ENCODE measurements around the gene AK5.

The AK5 gene

DNA sequence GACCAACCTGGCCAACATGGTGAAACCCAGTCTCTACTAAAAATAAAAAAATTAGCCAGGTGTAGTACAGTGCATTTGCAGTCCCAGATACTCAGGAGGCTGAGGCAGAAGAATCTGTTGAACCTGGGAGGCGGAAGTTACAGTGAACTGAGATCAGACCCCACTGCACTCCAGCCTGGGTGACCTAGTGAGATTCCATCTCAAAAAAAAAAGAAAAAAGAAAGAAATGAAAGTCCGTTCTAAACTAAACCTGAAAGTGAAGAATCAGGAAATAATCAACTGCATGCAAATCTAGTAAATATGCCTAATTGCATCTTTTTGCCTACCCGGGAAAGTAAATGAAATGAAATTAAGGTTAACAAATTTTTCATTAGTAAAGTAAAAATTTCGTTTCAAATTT is 301.1 kb downstream of the AK5 start:
- no peak overlapping the region for H3K4me3 ChIP-seq (ENCODE audit: low read depth, low read length)

DNA sequence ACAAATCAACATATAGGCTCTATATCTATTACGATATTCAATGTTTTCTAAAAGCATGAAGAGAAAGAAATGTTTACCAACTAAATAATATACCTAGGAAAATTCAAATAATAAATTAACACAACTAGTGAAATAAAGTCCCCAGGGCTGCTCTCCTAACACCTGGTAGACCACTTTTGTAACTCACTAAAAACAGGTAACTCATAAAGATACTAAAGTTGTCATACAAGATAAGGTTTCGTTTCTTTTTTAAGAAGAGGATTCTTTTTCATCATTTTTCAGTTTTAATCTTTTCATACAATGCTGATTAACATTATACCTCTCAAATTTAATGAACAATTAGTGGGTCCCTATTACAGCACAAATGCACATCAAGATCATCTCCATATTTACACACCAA is 301.7 kb downstream of the AK5 start:
- H3K4me3 ChIP-seq (ENCODE audit: low read depth, low read length) = no peak overlapping the region

DNA sequence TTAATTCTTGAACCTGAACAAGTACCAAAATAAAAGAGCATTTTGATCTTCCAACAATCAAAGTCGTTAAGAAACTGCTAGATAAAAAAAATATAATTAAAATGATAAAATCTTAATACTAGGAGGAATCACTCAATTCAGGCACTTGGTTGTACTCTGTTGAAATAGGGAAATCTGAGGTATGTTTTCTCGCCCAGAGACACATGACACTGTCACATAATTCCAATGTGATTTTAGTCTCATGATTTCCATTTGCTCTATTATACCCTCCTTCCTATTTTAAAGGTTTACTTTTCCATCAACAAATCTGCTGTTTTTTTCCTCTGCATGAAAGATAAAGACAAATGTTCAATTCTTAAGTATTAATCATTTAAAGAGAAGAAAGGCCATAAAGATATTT is 303.1 kb downstream of the AK5 start:
- H3K4me3 ChIP-seq (ENCODE audit: low read depth, low read length) = no peak overlapping the region

DNA sequence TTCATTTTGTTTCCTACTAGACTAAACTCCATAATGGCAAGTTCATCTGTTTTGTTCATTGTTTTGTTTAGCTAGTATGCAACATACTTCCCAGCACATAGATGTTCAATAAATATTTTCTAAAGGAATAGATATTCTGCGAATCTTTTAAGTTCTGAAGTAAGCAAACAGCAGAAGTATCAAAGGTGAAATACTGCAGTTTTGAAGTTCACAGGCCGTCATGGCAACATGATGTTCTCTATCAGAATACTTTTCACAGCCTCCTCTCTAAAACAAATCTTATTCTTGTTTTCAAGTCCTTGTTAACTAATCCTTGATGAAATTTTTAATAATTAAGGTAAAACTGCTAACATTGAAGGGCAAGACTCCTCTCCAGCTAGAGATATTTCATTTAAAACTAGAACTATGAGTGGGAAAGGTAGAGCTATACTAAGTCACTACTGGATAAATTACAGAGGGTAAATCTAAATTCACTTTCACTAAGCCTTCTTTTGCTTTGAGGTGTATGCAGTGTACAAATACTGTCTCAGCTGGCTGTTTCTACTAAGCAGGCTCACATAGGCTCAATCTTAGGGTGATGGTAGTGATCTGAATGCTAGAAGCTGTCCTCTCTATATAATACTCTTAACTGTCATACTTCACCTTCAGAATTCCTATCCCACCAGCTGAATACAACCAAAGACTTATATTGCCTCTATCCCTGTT is 303.9 kb downstream of the AK5 start:
- no peak overlapping the region for H3K4me3 ChIP-seq (ENCODE audit: low read depth, low read length)

DNA sequence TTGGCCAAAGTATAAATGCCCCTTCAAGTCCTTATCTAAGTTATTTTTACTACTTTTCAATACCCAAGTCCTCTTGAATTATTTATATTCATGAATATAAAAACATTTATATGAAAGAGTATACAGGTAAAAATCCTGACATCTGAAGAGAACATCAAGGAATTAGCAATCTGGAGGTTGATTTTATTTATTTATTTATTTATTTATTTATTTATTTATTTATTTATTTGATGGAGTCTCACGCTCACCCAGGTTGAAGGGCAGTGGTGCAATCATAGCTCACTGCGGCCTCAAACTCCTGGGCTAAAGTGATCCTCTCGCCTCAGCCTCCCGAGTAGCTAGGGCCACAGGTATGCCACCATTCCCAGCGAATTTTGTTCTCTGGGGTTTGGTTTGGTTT is 307.4 kb downstream of the AK5 start:
- no peak overlapping the region for H3K4me3 ChIP-seq (ENCODE audit: low read depth, low read length)

DNA sequence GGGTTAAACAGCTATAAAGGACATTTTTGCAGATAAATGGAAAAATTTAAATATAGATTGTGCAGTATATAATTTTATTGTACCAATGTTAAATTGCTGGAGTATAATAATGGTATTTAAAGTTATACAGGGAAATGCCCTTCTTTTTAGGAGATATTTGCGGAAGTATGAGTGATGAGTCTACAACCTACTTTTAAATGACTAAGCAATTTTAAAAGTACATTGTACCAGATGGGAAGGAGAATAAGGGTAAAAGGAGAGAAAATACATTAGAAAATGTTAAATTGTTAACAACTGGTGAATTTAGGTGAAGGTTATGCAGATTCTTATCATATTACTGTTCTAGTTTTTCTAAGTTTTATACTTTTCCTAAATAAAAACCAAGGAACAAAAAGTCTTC is 308.8 kb downstream of the AK5 start:
- H3K4me3 ChIP-seq (ENCODE audit: low read depth, low read length) = no peak overlapping the region

DNA sequence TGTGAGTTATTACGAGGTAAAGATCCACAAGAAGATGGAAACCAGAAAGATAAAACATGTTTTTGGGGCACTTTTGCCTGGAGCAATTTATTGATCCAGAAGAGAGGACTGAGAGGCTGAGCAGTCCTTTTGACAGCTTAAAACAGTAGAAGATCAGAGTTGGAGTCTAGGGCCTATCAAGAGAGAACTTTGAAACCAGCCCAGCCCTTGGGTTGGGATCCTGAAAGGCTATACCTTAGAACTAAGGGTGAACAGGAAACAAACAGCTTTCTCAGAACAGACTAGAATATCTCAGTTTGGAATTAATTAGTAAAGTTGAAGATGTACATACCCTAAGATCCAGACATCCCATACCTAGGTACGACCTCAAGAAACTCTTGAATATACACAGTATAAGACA is 311.1 kb downstream of the AK5 start:
- no peak overlapping the region for H3K4me3 ChIP-seq (ENCODE audit: low read depth, low read length)

DNA sequence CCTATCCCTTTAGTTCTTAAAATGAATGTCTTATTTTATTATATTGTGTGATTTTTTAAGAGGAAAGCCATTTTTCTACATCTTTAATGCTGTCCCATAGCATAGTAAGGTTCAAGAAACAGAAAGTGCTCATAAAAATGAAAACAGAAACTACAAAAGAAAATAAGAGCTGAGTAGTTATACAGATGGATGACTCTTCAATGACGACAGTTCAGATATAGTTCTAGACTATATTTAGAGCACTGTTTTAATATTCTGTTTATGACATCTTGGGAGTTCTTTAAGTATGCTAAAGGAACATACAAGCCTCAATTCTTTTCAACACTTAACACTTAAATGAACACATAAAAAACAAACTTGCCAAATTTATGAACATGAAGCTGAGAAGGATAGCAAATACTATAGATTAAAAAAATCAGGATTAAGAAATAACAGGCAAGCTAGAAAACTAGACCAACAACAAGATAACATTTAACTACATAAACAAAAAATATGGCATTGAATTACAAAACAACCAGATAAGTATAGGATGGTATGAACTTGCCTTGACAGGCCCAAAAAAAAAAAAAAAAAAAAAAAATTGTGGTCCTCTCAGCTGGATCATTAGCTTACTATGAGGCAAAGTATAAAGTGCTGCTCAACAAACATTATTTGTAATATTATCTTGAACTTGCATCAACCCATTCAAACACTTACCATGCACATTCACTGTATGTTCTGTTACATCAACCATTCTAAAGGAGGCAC is 312.7 kb downstream of the AK5 start:
- H3K4me3 ChIP-seq (ENCODE audit: low read depth, low read length) = no peak overlapping the region

DNA sequence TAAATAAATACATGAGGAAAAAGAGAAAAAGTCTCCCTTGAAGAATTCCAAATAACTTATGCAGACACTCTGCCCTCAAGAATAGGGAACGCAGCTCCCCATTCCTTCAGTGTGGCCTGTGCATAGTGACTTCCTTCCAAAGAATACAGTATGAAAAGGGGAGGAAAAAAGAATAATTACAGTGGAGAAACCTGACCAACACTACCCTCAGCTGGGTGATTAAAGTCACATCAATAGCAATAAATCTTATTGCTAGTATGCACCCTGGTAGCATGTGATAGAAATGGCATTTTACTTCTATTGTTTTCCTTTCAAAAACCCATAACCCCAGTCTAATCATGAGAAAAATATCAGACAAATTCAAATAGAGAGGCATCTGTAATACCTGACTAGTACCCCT is 315.5 kb downstream of the AK5 start:
- H3K4me3 ChIP-seq (ENCODE audit: low read depth, low read length) = no peak overlapping the region

DNA sequence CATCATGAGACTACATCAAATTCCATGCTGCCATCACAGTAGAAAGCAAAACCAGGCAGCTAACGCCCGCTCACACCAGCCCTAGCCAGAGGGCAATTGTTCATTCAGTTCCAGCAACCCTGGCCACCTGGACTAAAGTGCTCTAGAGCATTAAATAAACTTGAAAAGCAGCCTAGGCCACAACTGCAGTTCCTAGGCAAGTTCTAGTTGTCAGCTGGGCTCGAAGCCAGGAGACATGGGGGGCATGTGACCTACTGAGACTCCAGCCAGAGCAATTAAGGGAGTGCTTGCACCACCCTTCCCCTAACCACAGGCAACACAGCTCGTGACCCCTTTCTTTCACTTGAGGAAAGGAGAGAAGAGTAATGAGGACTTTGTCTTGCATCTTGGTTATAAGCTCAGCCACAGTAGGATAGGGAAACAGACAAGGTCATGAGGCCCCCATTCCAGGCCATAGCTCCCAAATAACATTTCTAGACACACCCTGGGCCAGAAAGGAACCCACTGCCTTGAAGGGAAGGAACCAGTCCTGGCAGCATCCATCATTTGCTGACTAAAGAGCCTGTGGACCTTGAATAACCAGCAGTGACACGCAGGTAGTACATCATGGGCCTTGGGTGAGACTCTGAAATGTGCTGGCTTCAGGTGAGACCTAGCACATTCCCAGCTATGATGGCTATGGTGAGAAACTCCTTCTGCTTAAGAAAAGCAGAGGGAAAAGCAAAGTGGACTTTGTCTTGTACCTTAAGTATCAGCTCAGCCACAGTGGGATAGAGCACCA is 323.6 kb downstream of the AK5 start:
- no peak overlapping the region for H3K4me3 ChIP-seq (ENCODE audit: low read depth, low read length)

DNA sequence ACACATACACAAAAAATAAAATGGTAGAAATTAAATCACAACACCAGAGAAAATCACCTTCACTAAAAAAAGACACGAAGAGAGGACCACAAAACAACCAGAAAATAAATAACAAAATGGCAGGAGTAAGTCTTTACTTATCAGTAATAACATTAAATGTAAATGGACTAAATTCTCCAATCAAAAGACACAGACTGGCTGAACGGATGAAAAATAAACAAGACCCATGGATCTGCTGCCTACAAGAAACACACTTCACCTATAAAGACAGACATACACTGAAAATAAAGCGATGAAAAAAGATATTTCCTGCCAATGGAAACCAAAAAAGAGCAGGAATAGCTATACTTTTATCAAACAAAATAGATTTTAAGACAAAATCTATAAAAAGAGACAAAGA is 327.1 kb downstream of the AK5 start:
- no peak overlapping the region for H3K4me3 ChIP-seq (ENCODE audit: low read depth, low read length)

Data from iPS-11a (cell line).